K562 (cell line): ENCODE measurements around the gene CSTF2T. TPM values are rescaled to one million over a fixed set of nuclear protein-coding genes. Genes with fewer than 3 reads are reported as not detected.

ENCODE experiments used
- C11orf30 ChIP-seq: fragments of 450-650 bp; IDR thresholded peaks from 2 replicates; pipeline ENCODE4 v1.6.1; 2016; ENCODE audit warnings: low read depth, mild to moderate bottlenecking
- CHD4 ChIP-seq: fragments of 200-600 bp; sonication (generic); IDR thresholded peaks from 3 replicates; pipeline ENCODE4 v1.6.1; 2012; ENCODE audit warnings: low read depth, mild to moderate bottlenecking, mixed read lengths, low read length, inconsistent platforms; ENCODE audit not compliant: insufficient read depth, insufficient replicate concordance, poor library complexity, severe bottlenecking
- FOXO4 ChIP-seq: fragments of 450-650 bp; formaldehyde crosslinking; IDR thresholded peaks from 2 replicates; pipeline ENCODE4 v1.4.0; 2020; ENCODE audit warnings: mild to moderate bottlenecking, moderate library complexity
- GATA2 ChIP-seq: sonication (generic); formaldehyde crosslinking; IDR thresholded peaks from 2 replicates; pipeline ENCODE4 v1.4.0; 2020; ENCODE audit warnings: mild to moderate bottlenecking, missing genetic modification reagents
- HMGN3 ChIP-seq: IDR thresholded peaks from 2 replicates; pipeline ENCODE4 v1.6.1; 2011; ENCODE audit warnings: borderline replicate concordance, low read depth, mild to moderate bottlenecking, mixed read lengths, low read length; ENCODE audit not compliant: insufficient read length; ENCODE audit errors: extremely low read depth
- NFIC ChIP-seq: fragments of 450-650 bp; IDR thresholded peaks from 2 replicates; pipeline ENCODE4 v1.6.1; 2017; ENCODE audit warnings: mild to moderate bottlenecking, inconsistent platforms
- NONO ChIP-seq, 2 experiments: fragments of 200-400 bp in 1 of 2; fragments of 450-650 bp in 1 of 2; formaldehyde crosslinking in 1 of 2; IDR thresholded peaks; 2 replicates each; pipeline ENCODE4 v1.6.1; 2017; ENCODE audit warnings: low read depth in 2 of 2, mild to moderate bottlenecking in 2 of 2, moderate library complexity in 2 of 2, low read length in 1 of 2
- SUPT5H ChIP-seq: fragments of 450-650 bp; IDR thresholded peaks from 2 replicates; pipeline ENCODE4 v1.6.1; 2016
- polyA plus RNA-seq, 8 experiments: library from polyadenylated mRNA; depleted of rRNA in 4 of 8; stranded (reverse) in 5 of 8; unstranded in 3 of 8; fragments of >200 nt; fragmentation: Nextera tagmentation in 2 of 8; fragmentation: Illumina TruSeq in 1 of 8; extraction: Ambion mirVana in 2 of 8; extraction: Trizol in 1 of 8; gene quantifications; 2 replicates each; pipeline versions ENCODE4 v1.2.1 to v1.2.3, GENCODE V29; 2011 to 2014; ENCODE audit warnings: inconsistent platforms in 1 of 8, missing spikeins in 1 of 8
- total RNA-seq, 7 experiments: library from RNA; depleted of rRNA in 6 of 7; stranded (reverse); fragments of >200 nt in 6 of 7; fragmentation: Illumina TruSeq in 2 of 7; extraction: Trizol in 2 of 7; gene quantifications; 2 replicates each; pipeline versions ENCODE4 v1.2.1 to v1.2.3, GENCODE V29; 2011 to 2021; ENCODE audit warnings: low replicate concordance in 1 of 7
- TF ChIP-seq, protein P1 (sequence below): fragments of 200-400 bp; formaldehyde crosslinking; IDR thresholded peaks from 2 replicates; pipeline ENCODE4 v1.6.1; 2017; ENCODE audit warnings: mild to moderate bottlenecking, low read depth, low read length, moderate library complexity
- TF ChIP-seq, protein P2 (sequence below), 2 experiments: fragments of 450-650 bp in 1 of 2; sonication (generic) in 1 of 2; formaldehyde crosslinking in 1 of 2; IDR thresholded peaks; 2 replicates each; pipeline versions ENCODE4 v1.7.1 to v1.9.0; 2016 to 2022; ENCODE audit warnings: inconsistent platforms in 1 of 2, mild to moderate bottlenecking in 1 of 2, missing genetic modification reagents in 1 of 2

CSTF2T gene
- total and polyA plus RNA-seq, 9 of the 15 experiments (the other 6 are each of a cell fraction or from before 2014, with no cell fraction given): 10.3 to 32.4 (median 24.2) TPM

- peak in 1 of 2 experiments; percentile 10; a peak in 1 of 4 replicates for TF ChIP-seq NONO (IDR thresholded peaks at IDR 0.05; ENCODE audit: low read depth in 2 of 2, low read length in 1 of 2)
- TF ChIP-seq, protein P1, sequence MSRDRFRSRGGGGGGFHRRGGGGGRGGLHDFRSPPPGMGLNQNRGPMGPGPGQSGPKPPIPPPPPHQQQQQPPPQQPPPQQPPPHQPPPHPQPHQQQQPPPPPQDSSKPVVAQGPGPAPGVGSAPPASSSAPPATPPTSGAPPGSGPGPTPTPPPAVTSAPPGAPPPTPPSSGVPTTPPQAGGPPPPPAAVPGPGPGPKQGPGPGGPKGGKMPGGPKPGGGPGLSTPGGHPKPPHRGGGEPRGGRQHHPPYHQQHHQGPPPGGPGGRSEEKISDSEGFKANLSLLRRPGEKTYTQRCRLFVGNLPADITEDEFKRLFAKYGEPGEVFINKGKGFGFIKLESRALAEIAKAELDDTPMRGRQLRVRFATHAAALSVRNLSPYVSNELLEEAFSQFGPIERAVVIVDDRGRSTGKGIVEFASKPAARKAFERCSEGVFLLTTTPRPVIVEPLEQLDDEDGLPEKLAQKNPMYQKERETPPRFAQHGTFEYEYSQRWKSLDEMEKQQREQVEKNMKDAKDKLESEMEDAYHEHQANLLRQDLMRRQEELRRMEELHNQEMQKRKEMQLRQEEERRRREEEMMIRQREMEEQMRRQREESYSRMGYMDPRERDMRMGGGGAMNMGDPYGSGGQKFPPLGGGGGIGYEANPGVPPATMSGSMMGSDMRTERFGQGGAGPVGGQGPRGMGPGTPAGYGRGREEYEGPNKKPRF: no peak
- TF ChIP-seq C11orf30: peak; percentile 94
- no peak for TF ChIP-seq FOXO4 (CRISPR knock-in tag)
- peak; percentile 86 for TF ChIP-seq SUPT5H
- TF ChIP-seq, protein P2, sequence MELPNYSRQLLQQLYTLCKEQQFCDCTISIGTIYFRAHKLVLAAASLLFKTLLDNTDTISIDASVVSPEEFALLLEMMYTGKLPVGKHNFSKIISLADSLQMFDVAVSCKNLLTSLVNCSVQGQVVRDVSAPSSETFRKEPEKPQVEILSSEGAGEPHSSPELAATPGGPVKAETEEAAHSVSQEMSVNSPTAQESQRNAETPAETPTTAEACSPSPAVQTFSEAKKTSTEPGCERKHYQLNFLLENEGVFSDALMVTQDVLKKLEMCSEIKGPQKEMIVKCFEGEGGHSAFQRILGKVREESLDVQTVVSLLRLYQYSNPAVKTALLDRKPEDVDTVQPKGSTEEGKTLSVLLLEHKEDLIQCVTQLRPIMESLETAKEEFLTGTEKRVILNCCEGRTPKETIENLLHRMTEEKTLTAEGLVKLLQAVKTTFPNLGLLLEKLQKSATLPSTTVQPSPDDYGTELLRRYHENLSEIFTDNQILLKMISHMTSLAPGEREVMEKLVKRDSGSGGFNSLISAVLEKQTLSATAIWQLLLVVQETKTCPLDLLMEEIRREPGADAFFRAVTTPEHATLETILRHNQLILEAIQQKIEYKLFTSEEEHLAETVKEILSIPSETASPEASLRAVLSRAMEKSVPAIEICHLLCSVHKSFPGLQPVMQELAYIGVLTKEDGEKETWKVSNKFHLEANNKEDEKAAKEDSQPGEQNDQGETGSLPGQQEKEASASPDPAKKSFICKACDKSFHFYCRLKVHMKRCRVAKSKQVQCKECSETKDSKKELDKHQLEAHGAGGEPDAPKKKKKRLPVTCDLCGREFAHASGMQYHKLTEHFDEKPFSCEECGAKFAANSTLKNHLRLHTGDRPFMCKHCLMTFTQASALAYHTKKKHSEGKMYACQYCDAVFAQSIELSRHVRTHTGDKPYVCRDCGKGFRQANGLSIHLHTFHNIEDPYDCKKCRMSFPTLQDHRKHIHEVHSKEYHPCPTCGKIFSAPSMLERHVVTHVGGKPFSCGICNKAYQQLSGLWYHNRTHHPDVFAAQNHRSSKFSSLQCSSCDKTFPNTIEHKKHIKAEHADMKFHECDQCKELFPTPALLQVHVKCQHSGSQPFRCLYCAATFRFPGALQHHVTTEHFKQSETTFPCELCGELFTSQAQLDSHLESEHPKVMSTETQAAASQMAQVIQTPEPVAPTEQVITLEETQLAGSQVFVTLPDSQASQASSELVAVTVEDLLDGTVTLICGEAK (IDR thresholded peaks at IDR 0.05): peak; percentile 100
- TF ChIP-seq, protein P2 (CRISPR knock-in tag; IDR thresholded peaks at IDR 0.05): no peak
- no peak for TF ChIP-seq GATA2 (CRISPR knock-in tag)
- no peak for TF ChIP-seq CHD4
- TF ChIP-seq NFIC: peak; percentile 30; the same call in 1 of the 2 replicates
- TF ChIP-seq HMGN3: no peak
These were observed at the start of gene CSTF2T (continued) for GRCh38 chr10:51699475-51700227.
